Measurements from ENCODE around the gene RREB1.

DNA sequence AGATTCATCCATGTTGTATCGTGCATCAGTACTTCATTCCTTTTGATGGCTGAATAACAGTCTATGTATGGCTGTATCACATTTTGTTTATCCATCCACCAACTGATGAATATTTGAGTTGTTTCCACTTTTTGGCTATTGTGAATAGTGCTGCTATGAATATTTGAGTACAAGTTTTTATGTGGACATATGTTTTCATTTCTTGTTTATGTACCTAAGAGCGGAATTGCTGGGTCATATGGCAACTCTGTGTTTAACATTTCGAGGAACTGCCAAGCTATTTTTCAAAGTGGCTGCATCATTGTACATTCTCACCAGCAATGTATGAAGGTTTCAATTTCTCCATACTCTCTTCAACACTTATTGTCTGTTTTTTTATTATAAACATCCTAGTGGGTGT lies 3.0 kb upstream of the RREB1 start:
- TF ChIP-seq, protein P1, sequence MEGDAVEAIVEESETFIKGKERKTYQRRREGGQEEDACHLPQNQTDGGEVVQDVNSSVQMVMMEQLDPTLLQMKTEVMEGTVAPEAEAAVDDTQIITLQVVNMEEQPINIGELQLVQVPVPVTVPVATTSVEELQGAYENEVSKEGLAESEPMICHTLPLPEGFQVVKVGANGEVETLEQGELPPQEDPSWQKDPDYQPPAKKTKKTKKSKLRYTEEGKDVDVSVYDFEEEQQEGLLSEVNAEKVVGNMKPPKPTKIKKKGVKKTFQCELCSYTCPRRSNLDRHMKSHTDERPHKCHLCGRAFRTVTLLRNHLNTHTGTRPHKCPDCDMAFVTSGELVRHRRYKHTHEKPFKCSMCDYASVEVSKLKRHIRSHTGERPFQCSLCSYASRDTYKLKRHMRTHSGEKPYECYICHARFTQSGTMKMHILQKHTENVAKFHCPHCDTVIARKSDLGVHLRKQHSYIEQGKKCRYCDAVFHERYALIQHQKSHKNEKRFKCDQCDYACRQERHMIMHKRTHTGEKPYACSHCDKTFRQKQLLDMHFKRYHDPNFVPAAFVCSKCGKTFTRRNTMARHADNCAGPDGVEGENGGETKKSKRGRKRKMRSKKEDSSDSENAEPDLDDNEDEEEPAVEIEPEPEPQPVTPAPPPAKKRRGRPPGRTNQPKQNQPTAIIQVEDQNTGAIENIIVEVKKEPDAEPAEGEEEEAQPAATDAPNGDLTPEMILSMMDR (IDR thresholded peaks at IDR 0.05): no peak
- no peak for TF ChIP-seq POLR2A (IDR thresholded peaks at IDR 0.05)

Measured in adrenal gland (tissue), 5 donors.